ENCODE results near the gene UTP25.

The UTP25 gene

DNA sequence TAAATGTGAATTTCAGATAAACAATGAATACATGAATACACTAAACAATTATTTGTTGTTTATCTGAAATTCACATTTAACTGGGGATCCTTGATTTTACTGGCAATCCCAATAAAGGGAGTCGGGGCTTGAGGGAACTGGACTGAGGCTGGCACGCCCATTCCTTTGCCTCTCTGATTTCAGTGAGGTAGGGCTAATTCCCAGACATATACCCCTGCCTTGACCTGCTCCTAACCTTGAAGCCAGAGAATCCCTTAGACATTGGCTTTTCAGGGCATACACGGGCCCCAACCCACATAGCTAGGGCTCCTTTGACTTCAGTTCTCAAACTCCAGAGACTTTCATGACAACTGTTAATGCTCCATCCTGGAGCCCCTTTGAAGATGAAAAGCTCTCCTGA is 10.8 kb upstream of the UTP25 start:
- DNase-seq (ENCODE audit: low read depth) = no peak
- TF ChIP-seq, protein P1, sequence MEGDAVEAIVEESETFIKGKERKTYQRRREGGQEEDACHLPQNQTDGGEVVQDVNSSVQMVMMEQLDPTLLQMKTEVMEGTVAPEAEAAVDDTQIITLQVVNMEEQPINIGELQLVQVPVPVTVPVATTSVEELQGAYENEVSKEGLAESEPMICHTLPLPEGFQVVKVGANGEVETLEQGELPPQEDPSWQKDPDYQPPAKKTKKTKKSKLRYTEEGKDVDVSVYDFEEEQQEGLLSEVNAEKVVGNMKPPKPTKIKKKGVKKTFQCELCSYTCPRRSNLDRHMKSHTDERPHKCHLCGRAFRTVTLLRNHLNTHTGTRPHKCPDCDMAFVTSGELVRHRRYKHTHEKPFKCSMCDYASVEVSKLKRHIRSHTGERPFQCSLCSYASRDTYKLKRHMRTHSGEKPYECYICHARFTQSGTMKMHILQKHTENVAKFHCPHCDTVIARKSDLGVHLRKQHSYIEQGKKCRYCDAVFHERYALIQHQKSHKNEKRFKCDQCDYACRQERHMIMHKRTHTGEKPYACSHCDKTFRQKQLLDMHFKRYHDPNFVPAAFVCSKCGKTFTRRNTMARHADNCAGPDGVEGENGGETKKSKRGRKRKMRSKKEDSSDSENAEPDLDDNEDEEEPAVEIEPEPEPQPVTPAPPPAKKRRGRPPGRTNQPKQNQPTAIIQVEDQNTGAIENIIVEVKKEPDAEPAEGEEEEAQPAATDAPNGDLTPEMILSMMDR (IDR thresholded peaks at IDR 0.05; ENCODE audit: low read length, missing control alignments) = no peak
- H3K4me3 ChIP-seq (replicated peaks; ENCODE audit: low read depth, low read length) = no peak overlapping the region

DNA sequence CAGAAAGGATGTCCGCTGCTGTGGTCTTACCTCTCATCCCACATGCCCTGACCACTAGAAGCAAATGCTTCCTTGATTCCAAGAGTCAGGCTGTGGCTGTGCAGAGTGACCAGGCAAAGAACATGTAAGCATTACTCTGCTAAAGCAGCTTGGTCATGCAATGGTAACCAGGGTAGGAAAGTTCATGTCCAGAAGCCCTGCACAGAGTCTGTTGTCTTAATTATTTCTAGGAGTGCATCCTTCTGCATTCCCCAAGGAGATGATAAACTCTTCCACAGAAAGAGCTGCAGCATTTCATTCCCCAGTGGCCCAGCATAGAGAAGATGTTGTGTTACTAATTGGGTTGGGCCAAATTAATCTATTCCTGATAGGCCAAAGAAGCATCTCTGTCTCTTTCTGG is 10.1 kb upstream of the UTP25 start:
- no peak overlapping the region for H3K4me3 ChIP-seq (replicated peaks; ENCODE audit: low read depth, low read length)
- DNase-seq (ENCODE audit: low read depth) = no peak
- TF ChIP-seq, protein P1 (IDR thresholded peaks at IDR 0.05; ENCODE audit: low read length, missing control alignments) = no peak

DNA sequence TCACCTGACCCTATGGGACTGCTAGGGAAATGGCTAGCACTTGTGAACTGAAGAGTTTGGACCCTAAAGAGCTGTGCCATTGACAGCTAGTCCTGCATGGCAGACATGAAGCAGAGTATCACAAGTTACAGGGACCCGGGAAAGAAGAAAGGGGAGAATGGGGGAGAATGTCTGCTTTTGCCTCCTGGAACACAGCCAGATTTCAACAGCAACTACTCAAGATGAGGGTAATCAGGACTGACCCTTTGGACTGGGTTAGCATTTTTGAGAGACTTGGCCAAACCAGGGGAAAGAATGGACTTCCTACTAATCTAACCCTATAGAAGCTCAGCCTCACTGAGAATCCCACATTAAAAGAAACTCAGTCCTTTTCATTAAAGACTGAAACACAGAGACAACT is 8.7 kb upstream of the UTP25 start:
- TF ChIP-seq, protein P1 (IDR thresholded peaks at IDR 0.05; ENCODE audit: low read length, missing control alignments) = no peak
- no peak overlapping the region for H3K4me3 ChIP-seq (replicated peaks; ENCODE audit: low read depth, low read length)
- no peak for DNase-seq (ENCODE audit: low read depth)

DNA sequence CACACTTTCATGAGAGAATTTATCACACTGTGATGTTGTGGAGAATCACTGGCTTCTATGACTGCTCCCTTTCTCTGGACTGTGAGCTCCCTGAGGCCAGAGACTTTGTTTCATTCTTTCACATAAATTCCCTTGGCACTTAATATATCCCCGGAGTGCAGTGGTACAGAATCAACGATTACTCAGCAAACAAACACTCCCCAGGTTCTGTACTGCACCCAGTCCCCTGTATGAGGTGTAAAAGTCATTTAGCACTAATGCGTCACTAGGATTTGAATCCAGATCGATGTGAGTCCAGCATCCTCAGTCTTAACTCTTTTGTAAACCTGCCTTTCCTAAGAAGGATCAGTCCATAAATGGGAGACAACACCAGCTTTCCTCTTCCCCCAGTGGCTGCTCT is 6.8 kb upstream of the UTP25 start:
- DNase-seq (ENCODE audit: low read depth) = no peak
- TF ChIP-seq, protein P1 (IDR thresholded peaks at IDR 0.05; ENCODE audit: low read length, missing control alignments) = no peak
- H3K4me3 ChIP-seq (replicated peaks; ENCODE audit: low read depth, low read length) = no peak overlapping the region

DNA sequence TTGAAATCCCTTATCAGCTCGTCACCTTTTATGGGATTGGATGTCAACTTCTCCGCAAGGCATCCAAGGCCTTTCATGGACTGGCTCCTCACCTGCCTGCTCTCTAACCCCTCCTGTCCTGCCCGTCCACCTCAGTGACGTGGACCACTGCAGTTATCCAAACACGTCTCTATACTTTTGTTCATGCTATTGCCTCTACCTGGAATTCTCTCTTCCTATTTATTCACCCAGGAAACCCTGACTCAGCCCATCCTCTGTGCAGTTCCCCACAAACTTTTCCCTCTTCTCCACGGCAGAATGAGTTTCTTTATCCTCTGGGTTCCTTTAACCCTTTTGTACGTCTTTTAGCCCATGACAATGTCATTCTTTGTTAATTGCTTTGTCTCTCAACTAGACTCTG is 5.1 kb upstream of the UTP25 start:
- no peak overlapping the region for H3K4me3 ChIP-seq (replicated peaks; ENCODE audit: low read depth, low read length)
- DNase-seq (ENCODE audit: low read depth) = no peak
- TF ChIP-seq, protein P1 (IDR thresholded peaks at IDR 0.05; ENCODE audit: low read length, missing control alignments) = no peak

DNA sequence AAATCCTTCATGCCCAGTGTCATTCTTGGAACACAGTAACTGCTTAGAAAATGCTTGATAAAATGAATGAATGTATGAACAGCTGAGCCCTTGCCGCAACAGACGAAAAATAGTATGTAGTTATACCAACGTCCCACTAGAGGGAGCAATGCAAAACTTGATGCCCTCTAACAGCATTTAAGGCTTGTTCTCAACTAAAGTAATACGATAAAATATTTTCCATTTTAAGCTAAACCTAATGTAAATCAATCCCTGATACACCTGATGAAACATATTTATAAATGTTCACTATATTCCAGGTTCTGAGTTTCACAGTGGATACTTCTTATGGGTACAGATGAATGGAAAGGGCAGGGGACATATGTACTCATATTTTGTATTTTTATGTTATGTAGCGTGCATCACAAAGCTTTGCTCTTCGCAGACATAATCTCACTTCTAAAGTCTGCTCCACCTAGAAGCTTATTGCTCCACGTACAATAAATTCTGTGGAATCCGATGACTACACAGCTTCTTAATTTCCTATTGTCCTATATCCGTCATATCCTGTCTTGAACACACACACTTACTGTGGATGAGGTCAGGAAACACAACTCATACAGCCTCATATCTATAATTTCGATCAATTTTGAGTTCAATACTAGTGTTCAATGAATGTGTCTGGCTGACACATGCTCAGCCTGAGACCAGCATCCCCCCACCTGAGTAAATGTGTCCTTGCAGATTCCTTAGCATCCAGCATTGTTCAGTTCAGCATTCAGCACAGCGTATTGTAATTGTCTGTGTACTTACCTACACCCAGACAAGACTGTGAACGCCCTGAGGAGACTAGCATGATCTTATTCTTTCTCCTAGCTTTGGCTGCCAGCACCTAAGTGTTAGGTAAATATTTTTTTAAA is 4.4 kb upstream of the UTP25 start:
- peak; percentile 90 for DNase-seq (ENCODE audit: low read depth)
- TF ChIP-seq, protein P1 (IDR thresholded peaks at IDR 0.05; ENCODE audit: low read length, missing control alignments) = peak; percentile 78
- H3K4me3 ChIP-seq (replicated peaks; ENCODE audit: low read depth, low read length) = no peak overlapping the region
